SK-N-MC (cell line): ENCODE results near the gene CYB5B.

Experiments
- EZH2 ChIP-seq: fragments of 200-600 bp; sonication (generic); IDR thresholded peaks from one replicate; pipeline ENCODE4 v1.6.1; 2017; ENCODE audit warnings: antibody characterized with exemption
- POLR2AphosphoS5 ChIP-seq: IDR thresholded peaks from 2 replicates; pipeline ENCODE4 v1.6.1; 2012; ENCODE audit warnings: mild to moderate bottlenecking, low read depth, low read length, borderline replicate concordance

GRCh38 chr16:69382421-69382820, 42.0 kb upstream of the CYB5B start:
- TF ChIP-seq EZH2 = no peak
- no peak for TF ChIP-seq POLR2AphosphoS5
